IMR-90 (cell line): ENCODE results near the gene DUSP11. TPM values are rescaled to one million over a fixed set of nuclear protein-coding genes. Genes with fewer than 3 reads are reported as not detected.

Source experiments
- ATAC-seq: fragments of 200-7000 bp; cut with Tn5 transposase; 2 replicates; pipeline ENCODE4 v1.9.1; 2020; ENCODE audit warnings: low read depth, mild to moderate bottlenecking, moderate library complexity
- BruUV-seq: library from RNA; stranded (reverse); fragments of 400-500 nt; replicated peaks from 2 replicates; lab custom pipeline; 2021; lab: Mats Ljungman, UMichigan
- CTCF ChIA-PET: fragments of 300-600 bp; formaldehyde crosslinking; extraction: SDS; loops from one replicate; lab custom pipeline; 2021; ENCODE audit warnings: antibody characterized with exemption; lab: Yijun Ruan, JAX
- POLR2A ChIA-PET: fragments of 300-600 bp; sonication (Branson Sonifier 250); formaldehyde crosslinking; loops from one replicate; lab custom pipeline; 2022; ENCODE audit warnings: antibody characterized with exemption; ENCODE audit not compliant: unreplicated experiment; lab: Charles Lee
- DNase-seq: peaks from one replicate; pipeline ENCODE4 v3.0.0; 2013
- H2AFZ ChIP-seq: replicated peaks from 2 replicates; pipeline ENCODE3; 2013; ENCODE audit warnings: low read length, mild to moderate bottlenecking; ENCODE audit not compliant: poor library complexity
- H2AK5ac ChIP-seq: 2 replicates; pipeline ENCODE4 v1.6.1; 2013; ENCODE audit warnings: low read depth, low read length, inconsistent platforms
- H2AK9ac ChIP-seq: replicated peaks from 2 replicates; pipeline ENCODE3; 2013; ENCODE audit warnings: mild to moderate bottlenecking, low read depth, low read length, moderate library complexity; ENCODE audit not compliant: poor library complexity
- H2BK120ac ChIP-seq: 2 replicates; pipeline ENCODE4 v1.6.1; 2013; ENCODE audit warnings: low read depth, low read length, inconsistent platforms
- H2BK15ac ChIP-seq: 3 replicates; pipeline ENCODE4 v1.6.1; 2013; ENCODE audit warnings: low read depth, low read length, inconsistent platforms
- H2BK20ac ChIP-seq: 2 replicates; pipeline ENCODE4 v1.6.1; 2013; ENCODE audit warnings: low read depth, mild to moderate bottlenecking, inconsistent platforms, low read length, moderate library complexity
- H2BK5ac ChIP-seq: 2 replicates; pipeline ENCODE4 v1.6.1; 2013; ENCODE audit warnings: mild to moderate bottlenecking, low read depth, low read length, inconsistent platforms; ENCODE audit not compliant: poor library complexity, severe bottlenecking
- H3K14ac ChIP-seq: replicated peaks from 2 replicates; pipeline ENCODE4 v1.6.1; 2013; ENCODE audit warnings: low read depth, low read length, inconsistent platforms
- H3K18ac ChIP-seq: 2 replicates; pipeline ENCODE4 v1.6.1; 2013; ENCODE audit warnings: low read depth, low read length, control low read depth
- H3K23ac ChIP-seq: 2 replicates; pipeline ENCODE4 v1.6.1; 2013; ENCODE audit warnings: low read depth, low read length, inconsistent platforms
- H3K27ac ChIP-seq: 2 replicates; pipeline ENCODE4 v1.5.1; 2013; ENCODE audit warnings: mild to moderate bottlenecking, control low read depth, low read length; ENCODE audit not compliant: insufficient read depth
- H3K27me3 ChIP-seq: 2 replicates; pipeline ENCODE4 v1.6.1; 2013; ENCODE audit warnings: low read length; ENCODE audit not compliant: control insufficient read depth, insufficient read depth
- H3K36me3 ChIP-seq: 2 replicates; pipeline ENCODE4 v1.6.1; 2013; ENCODE audit warnings: low read length, mixed read lengths; ENCODE audit not compliant: control insufficient read depth, insufficient read depth
- H3K4ac ChIP-seq: 2 replicates; pipeline ENCODE4 v1.6.1; 2013; ENCODE audit warnings: low read depth, low read length, inconsistent platforms
- H3K4me1 ChIP-seq: 2 replicates; pipeline ENCODE4 v1.6.1; 2013; ENCODE audit warnings: low read length, mixed read lengths; ENCODE audit not compliant: control insufficient read depth, insufficient read depth
- H3K4me2 ChIP-seq: 2 replicates; pipeline ENCODE4 v1.6.1; 2013; ENCODE audit warnings: low read depth, mild to moderate bottlenecking, control low read depth, low read length, moderate library complexity
- H3K4me3 ChIP-seq: 2 replicates; pipeline ENCODE4 v1.5.1; 2013; ENCODE audit warnings: low read depth, mild to moderate bottlenecking, control low read depth, low read length, moderate library complexity; ENCODE audit not compliant: insufficient read depth
- H3K56ac ChIP-seq: 2 replicates; pipeline ENCODE4 v1.6.1; 2013; ENCODE audit warnings: low read length, inconsistent platforms; ENCODE audit not compliant: insufficient read depth; ENCODE audit errors: extremely low read depth
- H3K79me1 ChIP-seq, 2 experiments: 2 replicates each; pipeline ENCODE4 v1.6.1; 2013; ENCODE audit warnings: low read length in 2 of 2, inconsistent platforms in 1 of 2, low read depth in 1 of 2
- H3K9ac ChIP-seq: 2 replicates; pipeline ENCODE4 v1.6.1; 2013; ENCODE audit warnings: low read depth, low read length, control low read depth
- H3K9me1 ChIP-seq: 2 replicates; pipeline ENCODE4 v1.6.1; 2013; ENCODE audit warnings: low read length, inconsistent platforms; ENCODE audit not compliant: insufficient read depth
- H3K9me3 ChIP-seq: 2 replicates; pipeline ENCODE4 v1.6.1; 2013; ENCODE audit warnings: low read length; ENCODE audit not compliant: control insufficient read depth, insufficient read depth
- H4K20me1 ChIP-seq: 2 replicates; pipeline ENCODE4 v1.6.1; 2013; ENCODE audit warnings: low read length, inconsistent platforms; ENCODE audit not compliant: insufficient read depth
- H4K5ac ChIP-seq: 2 replicates; pipeline ENCODE4 v1.6.1; 2013; ENCODE audit warnings: mild to moderate bottlenecking, low read depth, low read length, control low read depth
- H4K8ac ChIP-seq, 2 experiments: 2 replicates each; pipeline ENCODE4 v1.6.1; 2013; ENCODE audit warnings: low read depth in 2 of 2, low read length in 2 of 2, control low read depth in 1 of 2, inconsistent platforms in 1 of 2
- H4K91ac ChIP-seq: 2 replicates; pipeline ENCODE4 v1.6.1; 2013; ENCODE audit warnings: low read depth, low read length, inconsistent platforms; ENCODE audit not compliant: insufficient read depth
- BHLHE40 ChIP-seq: fragments of 150-350 bp; IDR thresholded peaks from 2 replicates; pipeline ENCODE4 v1.6.1; 2016; ENCODE audit warnings: mild to moderate bottlenecking, low read depth, low read length
- CEBPB ChIP-seq: IDR thresholded peaks from 2 replicates; pipeline ENCODE4 v1.6.1; 2012; ENCODE audit warnings: low read depth, low read length, improper control_type of control experiment
- CHD1 ChIP-seq: IDR thresholded peaks from 2 replicates; pipeline ENCODE4 v1.6.1; 2012; ENCODE audit warnings: low read depth, low read length, improper control_type of control experiment
- CTCF ChIP-seq: conservative IDR thresholded peaks from 2 replicates; pipeline ENCODE4 v1.5.1; 2012; ENCODE audit warnings: mild to moderate bottlenecking, low read depth, low read length, improper control_type of control experiment
- MAFK ChIP-seq: IDR thresholded peaks from 2 replicates; pipeline ENCODE4 v1.6.1; 2012; ENCODE audit warnings: low read depth, low read length, improper control_type of control experiment
- MAZ ChIP-seq: IDR thresholded peaks from 2 replicates; pipeline ENCODE4 v1.6.1; 2012; ENCODE audit warnings: low read depth, mild to moderate bottlenecking, low read length, improper control_type of control experiment, moderate library complexity, borderline replicate concordance
- MXI1 ChIP-seq: IDR thresholded peaks from 2 replicates; pipeline ENCODE4 v1.6.1; 2012; ENCODE audit warnings: low read depth, mild to moderate bottlenecking, low read length, moderate library complexity, borderline replicate concordance
- NFE2L2 ChIP-seq: fragments of 150-350 bp; IDR thresholded peaks from 2 replicates; pipeline ENCODE4 v1.6.1; 2016; ENCODE audit warnings: low read depth, mild to moderate bottlenecking, low read length
- POLR2A ChIP-seq: IDR thresholded peaks from 2 replicates; pipeline ENCODE4 v1.6.1; 2012; ENCODE audit warnings: mild to moderate bottlenecking, low read depth, low read length
- RAD21 ChIP-seq: IDR thresholded peaks from 2 replicates; pipeline ENCODE4 v1.6.1; 2012; ENCODE audit warnings: low read length, improper control_type of control experiment
- RCOR1 ChIP-seq: IDR thresholded peaks from 2 replicates; pipeline ENCODE4 v1.6.1; 2012; ENCODE audit warnings: mild to moderate bottlenecking, low read length, improper control_type of control experiment; ENCODE audit not compliant: insufficient replicate concordance
- RFX5 ChIP-seq: IDR thresholded peaks from 2 replicates; pipeline ENCODE4 v1.8.0; 2012; ENCODE audit warnings: low read depth, mild to moderate bottlenecking, low read length, moderate library complexity
- SMC3 ChIP-seq: fragments of 150-350 bp; IDR thresholded peaks from 2 replicates; pipeline ENCODE4 v1.6.1; 2016; ENCODE audit warnings: low read depth, mild to moderate bottlenecking, antibody characterized with exemption, low read length, moderate library complexity
- USF2 ChIP-seq: fragments of 150-350 bp; IDR thresholded peaks from 2 replicates; pipeline ENCODE4 v1.6.1; 2017; ENCODE audit warnings: mild to moderate bottlenecking, antibody characterized with exemption, low read length, low read depth
- WGBS, 2 experiments: methylation state at CpG; one replicate each; pipeline versions ENCODE4 v1.1.5 to v1.1.7; 2013; ENCODE audit warnings: missing lambda C conversion rate in 2 of 2; ENCODE audit not compliant: insufficient read length in 1 of 2; ENCODE audit errors: extremely low coverage in 2 of 2; 5-methylcytosine and 5-hydroxymethylcytosine counted together
- dilution Hi-C: fragments of 300-500 bp; cut with HindIII; formaldehyde crosslinking; loops from one replicate; pipeline ENCODE4 v1.14.3; 2018; ENCODE audit warnings: low sequenced_read_pairs; ENCODE audit not compliant: unreplicated experiment
- in situ Hi-C: fragments of 300-500 bp; cut with MboI; formaldehyde crosslinking; loops from 3 replicates; pipeline ENCODE4 v1.14.3; 2019; ENCODE audit warnings: low sequenced_read_pairs, inconsistent platforms, mixed read lengths
- intact Hi-C: fragments of 100-400 bp; cut with micrococcal nuclease; formaldehyde crosslinking; loops from 2 replicates; pipeline ENCODE4 v1.10.0; 2022
- polyA plus RNA-seq, 3 experiments: library from polyadenylated mRNA; depleted of rRNA; stranded (reverse); fragments of >200 nt; gene quantifications; 2 replicates each; pipeline ENCODE4 v1.2.3, GENCODE V29; 2012; ENCODE audit warnings: low replicate concordance in 1 of 3
- total RNA-seq: library from RNA; depleted of rRNA; stranded (reverse); fragments of >200 nt; gene quantifications from 2 replicates; pipeline ENCODE4 v1.2.3, GENCODE V29; 2012

DUSP11 gene
- total and polyA plus RNA-seq, 2 of the 4 experiments (the other 2 are of a cell fraction): 22.4 to 25.6 TPM

GRCh38 chr2:73827660-73828388 is 47.9 kb upstream of the DUSP11 start:
- Histone ChIP-seq H3K56ac (no peak overlapping the region), H3K27me3 (0 out of 2 replicates have a peak, but pooled peaks cover 2% of the 10 kb centered on the region), H2AK9ac (no peak overlapping the region), H3K14ac (no peak overlapping the region), H4K8ac (peak overlapping the region; percentile 75 to 96; a peak in 2 of 4 replicates), H3K9ac (no peak overlapping the region), H4K20me1 (no peaks in the 10 kb centered on the region), H3K4ac (no peak overlapping the region), H4K91ac (no peak overlapping the region), H3K9me3 (no peaks in the 10 kb centered on the region), H2AFZ (peak overlapping the region; percentile 48), H2BK120ac (no peak overlapping the region), H4K5ac (peak overlapping the region; percentile 37), H2AK5ac (no peak overlapping the region), H3K4me2 (peak overlapping the region; percentile 11; the same call in 1 of the 2 replicates), H3K9me1 (no peaks in the 10 kb centered on the region), H3K4me3 (no peak overlapping the region; the same call in 1 of the 2 replicates), H2BK15ac (no peak overlapping the region), H3K79me1 (peaks cover 20 to 39% of the 10 kb centered on the region in 2 experiments; a peak in 3 of 4 replicates), H2BK5ac (no peak overlapping the region), H3K18ac (no peak overlapping the region), H3K4me1 (peaks cover 3% of the 10 kb centered on the region; the same call in 1 of the 2 replicates), H3K23ac (no peak overlapping the region), H3K27ac (no peak overlapping the region), H3K36me3 (peaks cover 2% of the 10 kb centered on the region; the same call in 1 of the 2 replicates), H2BK20ac (no peak overlapping the region)
- intact Hi-C loops: loop anchor here (2.0 kb wide), 2 partner anchors 43 to 67 kb away; no protein-coding TSS in a partner anchor
- ATAC-seq (no peak), DNase-seq (no peak)
- TF ChIP-seq CHD1 (no peak), MAZ (no peak), RFX5 (no peak), SMC3 (no peak), USF2 (no peak), MXI1 (no peak), RAD21 (no peak), BHLHE40 (no peak), CTCF (no peak), NFE2L2 (no peak), MAFK (no peak), POLR2A (no peak), RCOR1 (no peak), CEBPB (no peak)
- WGBS, 2 experiments: 76% methylated on average over 4 of the region's 9 CpGs; no CpG with 5 or more reads in 1 of the 2 experiments
- in situ Hi-C loops: loop anchor here (10.0 to 25.0 kb wide), 2 partner anchors 157 to 309 kb away; partner anchors contain the start of genes BOLA3 and TET3
- no TSS peak for BruUV-seq
- POLR2A ChIA-PET: interaction anchor here (0.6 to 1.4 kb wide), 3 partner anchors 65 to 84 kb away, joined by 3 to 20 read pairs (median 5); partner anchors contain the start of gene ACTG2
- CTCF ChIA-PET: interaction anchor here (0.7 to 1.6 kb wide), 3 partner anchors 277 to 320 kb away, joined by 3 to 4 read pairs (median 3); no protein-coding TSS in a partner anchor
- dilution Hi-C loops: loop anchor here (25.0 kb wide), 1 partner anchor 284 kb away; no protein-coding TSS in a partner anchor
